Gastroesophageal sphincter (tissue), 3 donors: Measurements from ENCODE around the gene FBXO28.

Source experiments
- CTCF ChIP-seq, 4 experiments: fragments of 200-600 bp in 2 of 4; fragments of 450-650 bp in 2 of 4; sonication (generic) in 1 of 4; IDR thresholded peaks; one replicate each; pipeline ENCODE4 v1.5.1; 2017 to 2019; ENCODE audit warnings: antibody characterized with exemption in 4 of 4, mild to moderate bottlenecking in 2 of 4, moderate library complexity in 2 of 4
- EP300 ChIP-seq: sonication (generic); formaldehyde crosslinking; IDR thresholded peaks from one replicate; pipeline ENCODE4 v1.6.1; 2017; ENCODE audit warnings: antibody characterized with exemption, mild to moderate bottlenecking
- POLR2A ChIP-seq, 2 donors: fragments of 450-650 bp; IDR thresholded peaks; one replicate each; pipeline ENCODE4 v1.6.1; 2017; ENCODE audit warnings: antibody characterized with exemption in 2 of 2, mild to moderate bottlenecking in 2 of 2, moderate library complexity in 1 of 2
- POLR2AphosphoS5 ChIP-seq: sonication (generic); formaldehyde crosslinking; IDR thresholded peaks from one replicate; pipeline ENCODE4 v1.6.1; 2017; ENCODE audit warnings: antibody characterized with exemption

DNA sequence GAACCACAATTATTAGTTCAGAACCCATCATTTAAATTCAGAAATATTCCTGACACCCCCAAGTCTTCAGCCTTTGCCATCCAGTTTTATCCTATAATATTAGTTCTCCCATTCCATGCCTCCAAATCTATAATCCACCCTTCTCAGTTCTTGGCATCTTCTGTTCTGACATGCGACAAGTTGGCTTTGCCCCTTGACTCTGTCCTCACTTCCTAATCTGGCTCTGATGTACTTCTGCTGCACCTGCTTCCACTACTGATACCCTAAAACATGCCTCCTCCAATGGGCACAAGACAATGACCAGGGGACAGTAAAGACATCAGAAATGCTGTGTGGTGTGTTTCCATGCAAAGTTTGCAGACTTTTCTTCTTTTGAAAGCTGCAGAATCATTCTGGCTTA is 17.1 kb upstream of the FBXO28 start:
- TF ChIP-seq CTCF (IDR thresholded peaks at IDR 0.05) (no peak), POLR2A (IDR thresholded peaks at IDR 0.05) (no peak), POLR2AphosphoS5 (no peak), EP300 (no peak)
